ENCODE measurements around the gene EIF4G3.
A peak's percentile ranks its signal among the peaks of the same experiment; 100 is the strongest.

The EIF4G3 gene

GRCh38 chr1:20849100-20849499 lies 327.6 kb downstream of the EIF4G3 start:
- TF ChIP-seq USF1 (IDR thresholded peaks at IDR 0.05) (no peak), REST (IDR thresholded peaks at IDR 0.05; ENCODE audit: low read depth) (no peak), MAX (IDR thresholded peaks at IDR 0.05) (no peak), CREB1 (IDR thresholded peaks at IDR 0.05; ENCODE audit: low read depth) (no peak), RAD21 (IDR thresholded peaks at IDR 0.05; ENCODE audit: low read depth) (no peak), EP300 (IDR thresholded peaks at IDR 0.05; ENCODE audit: borderline replicate concordance) (no peak), CEBPB (IDR thresholded peaks at IDR 0.05) (no peak), TCF12 (IDR thresholded peaks at IDR 0.05; ENCODE audit: low read depth) (no peak)

- TF ChIP-seq MAX (IDR thresholded peaks at IDR 0.05): no peak
- TF ChIP-seq CREB1 (IDR thresholded peaks at IDR 0.05; ENCODE audit: low read depth): no peak
Measured at GRCh38 chr1:20848162-20848561, 328.5 kb downstream of the EIF4G3 start.

GRCh38 chr1:20847611-20848080 lies 329.1 kb downstream of the EIF4G3 start:
- no peak for TF ChIP-seq REST (IDR thresholded peaks at IDR 0.05; ENCODE audit: low read depth)
- TF ChIP-seq TEAD4 (IDR thresholded peaks at IDR 0.05): no peak
- TF ChIP-seq NFIC (IDR thresholded peaks at IDR 0.05): no peak
- TF ChIP-seq RAD21 (IDR thresholded peaks at IDR 0.05; ENCODE audit: low read depth): no peak
- no peak for TF ChIP-seq CREB1 (IDR thresholded peaks at IDR 0.05; ENCODE audit: low read depth)
- TF ChIP-seq TCF12 (IDR thresholded peaks at IDR 0.05; ENCODE audit: low read depth): no peak
- TF ChIP-seq ZBTB7A (IDR thresholded peaks at IDR 0.05; ENCODE audit: low read depth): no peak
- no peak for TF ChIP-seq EP300 (IDR thresholded peaks at IDR 0.05; ENCODE audit: borderline replicate concordance)
- no peak for TF ChIP-seq FOXM1 (IDR thresholded peaks at IDR 0.05; ENCODE audit: borderline replicate concordance, low read depth)
- TF ChIP-seq YY1 (IDR thresholded peaks at IDR 0.05; ENCODE audit: low read depth): no peak
- no peak for TF ChIP-seq TAF1 (IDR thresholded peaks at IDR 0.05; ENCODE audit: low read depth)
- no peak for TF ChIP-seq MAX (IDR thresholded peaks at IDR 0.05)

- peak; percentile 80 for TF ChIP-seq NFIC (IDR thresholded peaks at IDR 0.05)
- no peak for TF ChIP-seq TCF12 (IDR thresholded peaks at IDR 0.05; ENCODE audit: low read depth)
Measured at GRCh38 chr1:20846461-20847374, 330.0 kb downstream of the EIF4G3 start.

GRCh38 chr1:20840731-20841130 lies 336.0 kb downstream of the EIF4G3 start:
- TF ChIP-seq FOXM1 (IDR thresholded peaks at IDR 0.05; ENCODE audit: borderline replicate concordance, low read depth) (no peak), RAD21 (IDR thresholded peaks at IDR 0.05; ENCODE audit: low read depth) (no peak), ZBTB7A (IDR thresholded peaks at IDR 0.05; ENCODE audit: low read depth) (no peak), NFIC (IDR thresholded peaks at IDR 0.05) (no peak), EGR1 (IDR thresholded peaks at IDR 0.05) (no peak), YY1 (IDR thresholded peaks at IDR 0.05; ENCODE audit: low read depth) (no peak), EP300 (IDR thresholded peaks at IDR 0.05; ENCODE audit: borderline replicate concordance) (no peak), MAX (IDR thresholded peaks at IDR 0.05) (no peak), REST (IDR thresholded peaks at IDR 0.05; ENCODE audit: low read depth) (no peak), CREB1 (IDR thresholded peaks at IDR 0.05; ENCODE audit: low read depth) (no peak)
